ENCODE data around the gene MAST3. TPM values are rescaled to one million over a fixed set of nuclear protein-coding genes. Genes with fewer than 3 reads are reported as not detected.
A peak's percentile ranks its signal among the peaks of the same experiment; 100 is the strongest.
"Not testable (repeated sequence)": the region's sequence is repeated elsewhere in the genome, so short reads cannot be mapped to it uniquely, and the experiment has no call there.

MAST3 gene
- total RNA-seq, 2 experiments from 2014 or later = 31.0 to 35.8 TPM

DNA sequence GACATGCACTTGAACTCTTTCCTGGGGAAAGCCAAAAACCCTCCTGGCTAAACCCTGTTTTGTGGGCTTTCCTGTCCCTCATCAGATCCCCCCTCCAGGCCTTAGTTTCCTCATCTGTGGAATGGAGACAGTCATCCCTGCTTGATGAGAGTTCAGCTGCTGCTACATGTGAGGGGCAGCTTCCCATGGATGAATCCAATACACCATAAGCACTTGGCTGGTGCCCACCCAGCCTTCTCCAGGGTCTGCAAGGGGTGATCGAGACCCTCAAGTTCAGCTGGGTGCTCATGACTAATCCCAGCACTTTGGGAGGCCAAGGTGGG lies 32.4 kb upstream of the MAST3 start:
- Mint-ChIP-seq H3K9me3 (no peaks in the 10 kb centered on the region), H3K36me3 (ENCODE audit: low read depth) (peaks cover 42% of the 10 kb centered on the region), H3K27me3 (no peaks in the 10 kb centered on the region), H3K27ac (no peak overlapping the region), H3K4me1 (no peaks in the 10 kb centered on the region), H3K4me3 (no peak overlapping the region)
- DNase-seq = no peak
- CTCF ChIA-PET = interaction anchor here (0.6 to 13.1 kb wide), 5 partner anchors 25 to 57 kb away, joined by 3 to 83 read pairs (median 4); partner anchors contain the start of gene ARRDC2
- POLR2A ChIA-PET = no interaction called here

- Mint-ChIP-seq H3K4me3 (no peak overlapping the region), H3K27me3 (no peaks in the 10 kb centered on the region), H3K36me3 (ENCODE audit: low read depth) (peaks cover 46% of the 10 kb centered on the region), H3K9me3 (no peaks in the 10 kb centered on the region), H3K4me1 (peaks cover 5% of the 10 kb centered on the region), H3K27ac (no peak overlapping the region)
- ChIA-PET POLR2A (no interaction called here), CTCF (interaction anchor here (0.7 to 1.5 kb wide), 4 partner anchors 9 to 136 kb away, joined by 3 to 5 read pairs (median 4); partner anchors contain the start of genes CCDC124 and IL12RB1)
- DNase-seq = no peak
These were observed 29.2 kb upstream of the MAST3 start for GRCh38 chr19:18068395-18068794.

- H3K4me1 Mint-ChIP-seq = peaks cover 15% of the 10 kb centered on the region
- H3K27me3 Mint-ChIP-seq = no peaks in the 10 kb centered on the region
- ChIA-PET POLR2A (no interaction called here), CTCF (no interaction called here)
- peaks cover 51% of the 10 kb centered on the region for H3K36me3 Mint-ChIP-seq (ENCODE audit: low read depth)
- H3K4me3 Mint-ChIP-seq = no peak overlapping the region
- peak overlapping the region; percentile 46 for H3K27ac Mint-ChIP-seq
- DNase-seq = no peak
- H3K9me3 Mint-ChIP-seq = no peaks in the 10 kb centered on the region
These were observed 28.2 kb upstream of the MAST3 start for GRCh38 chr19:18069383-18069782.

DNA sequence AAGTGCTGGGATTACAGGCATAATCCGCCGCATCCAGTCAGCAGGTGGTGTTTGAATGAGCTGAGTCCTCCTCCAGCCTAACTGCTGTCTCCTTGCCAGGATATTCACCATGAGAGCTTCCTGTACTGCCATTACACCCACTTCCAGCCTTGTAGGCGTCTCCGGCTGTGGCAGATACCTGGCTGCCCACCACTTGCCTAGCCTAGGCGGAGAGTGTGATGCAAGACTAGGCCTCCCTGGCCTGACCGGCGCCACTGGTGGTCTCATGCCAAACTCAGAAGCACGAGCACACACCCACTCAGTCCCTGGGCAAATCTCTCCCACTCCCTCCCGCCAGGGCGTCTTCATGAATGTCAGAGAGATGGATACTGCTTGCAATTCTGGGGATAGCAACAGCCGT lies 27.4 kb upstream of the MAST3 start:
- no peak overlapping the region for H3K4me3 Mint-ChIP-seq
- no peaks in the 10 kb centered on the region for H3K9me3 Mint-ChIP-seq
- H3K27me3 Mint-ChIP-seq = no peaks in the 10 kb centered on the region
- H3K36me3 Mint-ChIP-seq (ENCODE audit: low read depth) = peaks cover 47% of the 10 kb centered on the region
- no peak overlapping the region for H3K27ac Mint-ChIP-seq
- no peak for DNase-seq
- POLR2A ChIA-PET = no interaction called here
- H3K4me1 Mint-ChIP-seq = peaks cover 16% of the 10 kb centered on the region
- CTCF ChIA-PET = interaction anchor here (0.6 kb wide), 1 partner anchor 44 kb away, joined by 3 read pairs; no protein-coding TSS in a partner anchor

GRCh38 chr19:18072335-18072734 lies 25.2 kb upstream of the MAST3 start:
- peaks cover 16% of the 10 kb centered on the region for H3K4me1 Mint-ChIP-seq
- H3K27ac Mint-ChIP-seq = no peak overlapping the region
- CTCF ChIA-PET = interaction anchor here (0.6 to 1.1 kb wide), 4 partner anchors 12 to 207 kb away, joined by 3 to 6 read pairs (median 4); no protein-coding TSS in a partner anchor
- H3K36me3 Mint-ChIP-seq (ENCODE audit: low read depth) = peaks cover 55% of the 10 kb centered on the region
- no peaks in the 10 kb centered on the region for H3K27me3 Mint-ChIP-seq
- no peak for DNase-seq
- POLR2A ChIA-PET = interaction anchor here (0.6 kb wide), 1 partner anchor 60 kb away, joined by 7 read pairs; no protein-coding TSS in a partner anchor
- no peaks in the 10 kb centered on the region for H3K9me3 Mint-ChIP-seq
- no peak overlapping the region for H3K4me3 Mint-ChIP-seq

GRCh38 chr19:18073197-18073596 lies 24.4 kb upstream of the MAST3 start:
- POLR2A ChIA-PET = no interaction called here

GRCh38 chr19:18074192-18074591 lies 23.4 kb upstream of the MAST3 start:
- H3K9me3 Mint-ChIP-seq = no peaks in the 10 kb centered on the region
- DNase-seq = no peak
- ChIA-PET POLR2A (no interaction called here), CTCF (no interaction called here)
- no peaks in the 10 kb centered on the region for H3K27me3 Mint-ChIP-seq
- peaks cover 59% of the 10 kb centered on the region for H3K36me3 Mint-ChIP-seq (ENCODE audit: low read depth)
- H3K4me3 Mint-ChIP-seq = no peak overlapping the region
- peak overlapping the region; percentile 62 for H3K27ac Mint-ChIP-seq
- H3K4me1 Mint-ChIP-seq = peaks cover 16% of the 10 kb centered on the region

More at GRCh38 chr19:18073197-18073596, 24.4 kb upstream of the MAST3 start:
- no peaks in the 10 kb centered on the region for H3K9me3 Mint-ChIP-seq
- CTCF ChIA-PET = no interaction called here
- H3K4me1 Mint-ChIP-seq = peaks cover 16% of the 10 kb centered on the region
- H3K4me3 Mint-ChIP-seq = no peak overlapping the region
- no peaks in the 10 kb centered on the region for H3K27me3 Mint-ChIP-seq
- no peak for DNase-seq
- peaks cover 61% of the 10 kb centered on the region for H3K36me3 Mint-ChIP-seq (ENCODE audit: low read depth)
- H3K27ac Mint-ChIP-seq = peak overlapping the region; percentile 83

GRCh38 chr19:18083929-18084684 lies 13.5 kb upstream of the MAST3 start:
- POLR2A ChIA-PET = no interaction called here
- no peak overlapping the region for H3K27ac Mint-ChIP-seq
- H3K9me3 Mint-ChIP-seq = no peaks in the 10 kb centered on the region
- H3K27me3 Mint-ChIP-seq = no peaks in the 10 kb centered on the region
- H3K36me3 Mint-ChIP-seq (ENCODE audit: low read depth) = peaks cover 47% of the 10 kb centered on the region
- H3K4me1 Mint-ChIP-seq = peaks cover 50% of the 10 kb centered on the region
- DNase-seq = no peak
- CTCF ChIA-PET = no interaction called here
- H3K4me3 Mint-ChIP-seq = peak overlapping the region; percentile 73

DNA sequence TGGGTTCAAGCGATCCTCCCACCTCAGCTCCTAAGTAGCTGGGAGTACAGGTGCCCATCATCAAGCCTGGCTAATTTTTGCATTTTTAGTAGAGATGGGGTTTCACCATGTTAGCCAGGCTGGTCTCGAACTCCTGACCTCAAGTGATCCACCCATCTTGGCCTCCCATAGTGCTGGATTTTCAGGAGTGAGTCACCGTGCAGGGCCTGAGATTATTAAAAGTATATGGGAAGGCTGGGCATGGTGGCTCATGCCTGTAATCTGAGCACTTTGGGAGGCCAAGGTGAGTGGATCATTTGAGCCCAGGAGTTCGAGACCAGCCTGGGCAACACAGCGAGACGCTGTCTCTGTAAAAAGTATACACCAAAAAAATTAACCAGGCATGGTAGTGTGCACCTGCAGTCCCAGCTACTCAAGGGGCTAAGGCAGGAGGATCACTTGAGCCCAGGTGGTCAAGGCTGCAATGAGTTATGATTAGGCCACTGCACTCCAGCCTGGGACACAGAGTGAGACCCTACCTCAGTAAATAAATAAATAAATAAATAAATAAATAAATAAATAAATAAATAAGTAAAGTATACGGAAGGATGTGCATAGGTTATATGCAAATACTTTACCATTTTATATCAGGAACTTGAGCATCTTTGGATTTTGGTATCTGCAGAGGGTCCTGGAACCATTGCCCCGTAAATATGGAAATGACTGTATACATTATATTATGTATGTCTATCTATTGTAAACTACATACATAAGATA lies 11.7 kb upstream of the MAST3 start:
- Mint-ChIP-seq H3K4me1 (peaks cover 63% of the 10 kb centered on the region), H3K27ac (peak overlapping the region; percentile 98), H3K27me3 (no peaks in the 10 kb centered on the region), H3K36me3 (ENCODE audit: low read depth) (peaks cover 39% of the 10 kb centered on the region), H3K4me3 (peak overlapping the region; percentile 98), H3K9me3 (no peaks in the 10 kb centered on the region)
- no peak for DNase-seq
- ChIA-PET CTCF (interaction anchor here (1.2 kb wide), 1 partner anchor 82 kb away, joined by 4 read pairs; no protein-coding TSS in a partner anchor), POLR2A (no interaction called here)

DNA sequence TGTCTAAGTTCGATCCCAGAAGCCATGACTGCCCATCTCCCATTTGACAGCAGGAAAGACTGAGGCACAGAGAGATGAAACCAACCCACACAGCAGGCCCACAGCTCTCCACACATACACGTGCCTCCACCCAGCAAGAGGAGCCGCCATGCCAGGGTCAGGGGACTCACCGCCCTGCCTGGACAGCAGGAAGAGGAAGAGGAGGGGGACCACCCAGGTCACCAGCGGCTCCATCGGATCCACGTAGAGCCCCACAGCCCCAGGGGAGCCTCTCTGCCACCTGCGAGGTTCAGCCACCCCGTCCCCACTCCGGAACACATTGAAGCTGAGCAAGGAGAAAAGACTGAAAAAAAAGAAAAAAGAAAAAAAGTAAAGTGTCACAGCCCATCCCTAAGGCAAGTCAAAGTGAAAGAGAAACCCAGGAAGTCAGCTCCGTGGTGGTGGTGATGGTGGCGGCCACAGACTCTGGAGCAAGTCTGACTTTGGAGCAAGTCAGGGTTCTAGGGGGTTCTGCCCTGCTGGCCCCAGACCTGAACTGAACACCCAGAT lies 10.9 kb upstream of the MAST3 start, which contains the start of gene IL12RB1:
Gene IL12RB1 (minus strand): TSS at position 345 of the 549 bp plus-strand sequence. CDS start 111 bp downstream, at position 234.
- Mint-ChIP-seq H3K4me3 (peak within 1 kb of the TSS; percentile 98), H3K27ac (peak within 1 kb of the TSS; percentile 98), H3K36me3 (ENCODE audit: low read depth) (peaks cover 39% of the 10 kb centered on the region), H3K9me3 (no peaks in the 10 kb centered on the region), H3K27me3 (no peaks in the 10 kb centered on the region), H3K4me1 (peaks cover 71% of the 10 kb centered on the region)
- POLR2A ChIA-PET = no interaction called here
- peak; percentile 86 for DNase-seq
- CTCF ChIA-PET = interaction anchor here (0.6 to 1.6 kb wide), 8 partner anchors 16 to 152 kb away, joined by 3 to 5 read pairs (median 4); no protein-coding TSS in a partner anchor

DNA sequence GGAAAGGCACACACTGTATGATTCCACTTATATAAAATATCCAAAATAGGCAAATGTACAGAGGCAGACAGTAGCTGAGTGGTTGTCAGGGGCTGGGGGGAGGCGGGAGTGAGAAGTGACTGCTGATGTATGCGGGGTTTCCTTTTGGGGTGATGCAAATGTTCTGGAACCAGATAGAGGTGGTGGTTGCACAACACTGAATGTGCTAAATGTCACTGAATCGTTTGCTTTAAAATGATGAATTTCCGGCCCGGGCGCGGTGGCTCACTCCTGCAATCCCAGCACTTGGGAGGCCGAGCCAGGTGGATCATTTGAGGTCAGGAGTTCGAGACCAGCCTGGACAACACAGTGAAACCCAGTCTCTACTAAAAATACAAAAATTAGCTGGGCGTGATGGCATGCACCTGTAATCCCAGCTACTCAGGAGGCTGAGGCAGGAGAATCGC lies 8.5 kb upstream of the MAST3 start:
- POLR2A ChIA-PET = interaction anchor here (0.6 to 0.7 kb wide), 2 partner anchors 1501 to 1885 kb away, joined by 3 read pairs; no protein-coding TSS in a partner anchor
- Mint-ChIP-seq H3K27ac (peak overlapping the region; percentile 96), H3K4me3 (peak overlapping the region; percentile 44), H3K4me1 (peaks cover 75% of the 10 kb centered on the region), H3K36me3 (ENCODE audit: low read depth) (peaks cover 17% of the 10 kb centered on the region)
- H3K9me3 Mint-ChIP-seq, H3K27me3 Mint-ChIP-seq: not testable (repeated sequence)
- CTCF ChIA-PET = interaction anchor here (0.7 to 1.8 kb wide), 8 partner anchors 20 to 323 kb away, joined by 3 to 8 read pairs (median 4); partner anchors contain the start of gene PIK3R2
- peak; percentile 61 for DNase-seq

- ChIA-PET POLR2A (no interaction called here), CTCF (interaction anchor here (1.1 to 1.8 kb wide), 2 partner anchors 19 to 91 kb away, joined by 6 read pairs; no protein-coding TSS in a partner anchor)
- H3K27ac Mint-ChIP-seq = peak overlapping the region; percentile 96
- no peak overlapping the region for H3K4me3 Mint-ChIP-seq
- H3K27me3 Mint-ChIP-seq = no peaks in the 10 kb centered on the region
- no peak for DNase-seq
- peaks cover 11% of the 10 kb centered on the region for H3K36me3 Mint-ChIP-seq (ENCODE audit: low read depth)
- peaks cover 69% of the 10 kb centered on the region for H3K4me1 Mint-ChIP-seq
- H3K9me3 Mint-ChIP-seq = no peaks in the 10 kb centered on the region
These were observed 7.9 kb upstream of the MAST3 start for GRCh38 chr19:18089726-18090125.
